GM21367 (cell line): Measurements from ENCODE around the gene DNASE2B.
"Not testable (repeated sequence)": the region's sequence is repeated elsewhere in the genome, so short reads cannot be mapped to it uniquely, and the experiment has no call there.

Experiments
- ATAC-seq: cut with Tn5 transposase; IDR thresholded peaks from one replicate; pipeline ENCODE4 v1.9.1; 2021; ENCODE audit not compliant: unreplicated experiment

DNASE2B gene

DNA sequence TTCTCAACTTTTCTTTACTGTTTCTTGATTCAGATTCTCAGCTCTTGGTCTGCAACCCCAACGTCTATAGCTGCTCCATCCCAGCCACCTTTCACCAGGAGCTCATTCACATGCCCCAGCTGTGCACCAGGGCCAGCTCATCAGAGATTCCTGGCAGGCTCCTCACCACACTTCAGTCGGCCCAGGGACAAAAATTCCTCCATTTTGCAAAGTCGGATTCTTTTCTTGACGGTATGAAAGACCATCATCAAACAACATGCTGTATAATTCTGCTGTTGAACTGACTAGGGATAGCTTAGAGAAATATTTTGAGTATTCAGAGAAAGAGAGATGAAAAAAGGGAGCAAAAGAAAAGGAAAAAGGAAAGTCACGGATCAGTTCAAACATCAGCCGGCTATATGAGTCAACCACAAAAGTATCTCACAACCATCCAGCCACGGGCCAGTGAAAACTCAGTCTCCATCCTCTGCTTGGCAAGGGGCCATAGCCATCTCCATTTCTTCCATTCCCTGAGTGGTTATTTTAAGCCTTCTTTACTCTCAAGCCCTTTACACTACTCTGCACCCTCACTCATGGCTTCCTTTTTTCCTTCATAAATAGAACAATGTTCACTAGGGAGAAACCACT is 14.1 kb downstream of the DNASE2B start:
- ATAC-seq = no peak

GRCh38 chr1:84415396-84415795 is 17.1 kb downstream of the DNASE2B start:
- no peak for ATAC-seq

DNA sequence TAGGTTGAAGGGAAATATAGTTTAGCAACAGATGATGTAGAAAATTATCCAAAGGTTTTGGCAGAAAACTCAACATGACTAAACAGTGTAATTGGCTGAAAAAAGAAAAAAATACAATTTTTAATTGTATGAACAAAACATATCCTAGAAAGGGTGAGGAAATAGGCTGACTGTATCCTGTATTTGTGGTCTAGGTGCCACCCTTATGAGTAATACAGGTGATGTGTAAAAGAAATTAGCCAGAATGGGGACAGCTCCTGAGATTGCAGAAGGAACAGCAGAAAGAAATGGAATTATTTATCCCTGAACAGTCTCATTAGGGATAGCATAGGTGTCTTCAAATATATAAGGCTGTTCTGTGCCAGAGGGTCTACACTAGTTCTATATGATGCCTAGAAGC is 24.6 kb downstream of the DNASE2B start:
- ATAC-seq = no peak

- no peak for ATAC-seq
Measured at GRCh38 chr1:84424513-84425149, 26.3 kb downstream of the DNASE2B start.

GRCh38 chr1:84425150-84425896 is 27.0 kb downstream of the DNASE2B start:
- no peak for ATAC-seq

DNA sequence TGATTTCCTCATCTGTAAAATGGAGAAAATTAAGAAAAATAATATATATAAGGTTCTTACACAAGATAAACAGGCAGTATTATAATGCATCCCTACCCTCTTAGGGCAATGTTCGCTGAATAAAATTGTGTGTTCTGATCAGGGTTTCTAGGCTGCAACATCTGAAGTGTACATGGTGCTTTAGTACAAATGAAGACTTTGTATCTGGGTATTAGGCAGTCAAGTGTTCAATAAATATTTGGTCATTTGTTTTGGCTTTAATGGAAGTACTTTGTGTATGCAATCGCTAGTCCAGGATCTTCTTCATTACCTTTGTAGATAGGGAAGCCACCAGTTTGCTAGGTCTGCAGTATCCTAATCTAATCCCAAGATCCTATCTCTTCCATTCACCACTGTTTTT is 28.1 kb downstream of the DNASE2B start:
- ATAC-seq = no peak

DNA sequence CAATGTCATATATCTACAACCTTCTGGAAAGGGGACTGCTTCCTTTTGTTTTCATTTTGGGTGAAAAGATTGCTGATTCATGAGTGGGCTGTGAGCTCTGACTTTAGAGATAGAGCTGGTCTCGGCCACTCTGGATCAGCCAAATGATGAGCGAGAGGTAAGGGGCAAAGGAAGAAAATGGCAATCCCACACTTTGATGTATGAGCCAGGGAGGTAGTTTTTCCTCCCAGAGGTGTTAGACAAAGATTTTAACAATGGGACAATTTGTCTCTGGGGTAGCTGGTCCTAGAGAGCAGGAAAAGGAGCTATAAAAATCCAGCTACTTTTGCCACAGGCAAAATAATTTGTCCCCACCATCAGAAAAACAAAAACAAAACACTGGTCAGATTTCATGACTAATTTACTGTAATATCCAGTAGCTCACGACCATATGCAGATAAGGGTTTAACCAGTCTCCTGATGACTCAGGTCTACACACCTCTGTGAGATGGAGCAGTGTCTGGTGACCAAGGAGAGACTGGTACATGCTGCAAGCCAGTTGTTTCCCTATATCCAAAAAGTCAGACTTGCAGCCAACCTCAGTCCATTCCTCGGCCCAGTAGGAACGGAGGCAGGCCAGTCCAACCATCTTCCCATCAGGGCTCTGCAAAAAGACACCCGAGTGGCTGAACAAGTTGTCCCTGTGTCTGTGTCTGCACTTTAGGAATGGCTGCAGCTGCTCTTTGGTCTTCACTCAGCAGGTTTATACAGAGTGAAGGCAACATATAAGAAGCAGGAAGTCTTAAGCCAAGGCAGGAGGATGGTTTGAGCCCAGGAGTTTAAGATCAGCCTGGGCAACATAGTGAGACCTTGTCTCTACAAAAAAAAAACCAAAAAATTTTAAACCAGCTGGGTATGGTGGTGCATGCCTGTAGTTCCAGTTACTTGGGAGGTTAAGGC is 29.2 kb downstream of the DNASE2B start:
- no peak for ATAC-seq

GRCh38 chr1:84428235-84428634 is 30.0 kb downstream of the DNASE2B start:
- no peak for ATAC-seq

DNA sequence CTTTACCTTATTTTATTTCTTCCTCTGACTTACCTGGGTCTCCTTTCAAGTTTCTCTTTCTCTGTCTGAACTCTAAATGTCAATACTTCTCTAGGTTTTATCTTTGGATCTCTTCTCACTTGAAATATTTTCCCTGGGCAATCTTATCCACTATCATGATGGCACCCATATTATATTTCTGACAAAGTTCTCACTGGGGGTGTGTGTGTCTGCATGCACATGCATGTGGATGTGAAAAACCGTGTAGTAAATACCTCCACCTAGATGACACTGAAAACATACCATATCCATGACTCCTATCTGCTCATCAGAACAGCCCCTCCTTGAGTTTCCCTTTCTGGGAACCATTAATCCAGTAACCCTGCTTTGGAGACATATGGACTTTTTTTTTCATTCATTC is 30.9 kb downstream of the DNASE2B start:
- no peak for ATAC-seq

- no peak for ATAC-seq
Measured at GRCh38 chr1:84430546-84430945, 32.3 kb downstream of the DNASE2B start.

DNA sequence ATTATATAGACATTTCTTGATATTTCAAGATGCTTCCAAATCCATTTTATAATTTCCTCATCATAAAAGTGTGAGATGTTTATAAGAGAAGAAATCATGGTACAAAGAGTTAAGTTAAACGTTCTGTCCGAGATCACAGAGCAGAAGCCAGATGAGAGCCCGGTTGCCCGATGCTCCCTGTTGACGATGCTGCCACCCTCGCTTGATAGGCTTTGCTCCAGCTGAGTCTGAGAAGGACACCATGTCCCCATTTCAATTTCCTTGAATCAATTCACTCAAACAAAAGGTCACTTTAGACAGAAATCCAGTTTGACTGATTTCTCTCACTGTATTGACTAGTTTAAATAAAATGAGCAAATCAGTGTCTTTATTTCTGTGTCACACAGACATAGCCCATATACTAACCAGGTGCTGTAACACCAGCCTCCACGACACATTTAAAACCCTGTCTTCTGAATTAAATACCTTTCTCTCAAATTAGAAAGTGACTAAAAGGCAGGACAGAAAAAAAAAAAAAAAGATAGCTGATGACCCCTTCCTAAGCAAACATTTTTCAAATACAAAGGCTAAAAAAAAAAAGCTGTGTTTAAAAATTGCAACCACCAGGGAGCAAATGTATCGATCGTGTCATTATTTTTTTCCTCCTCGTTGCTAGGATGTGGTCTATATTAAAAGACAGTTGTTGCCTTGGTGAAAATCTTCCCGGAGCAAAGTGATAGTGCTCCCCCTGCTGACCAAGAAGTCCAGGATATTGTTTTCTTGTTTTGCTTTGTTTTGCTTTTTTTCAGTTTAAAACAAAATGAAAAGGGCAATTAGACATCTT is 35.2 kb downstream of the DNASE2B start:
- ATAC-seq = peak; percentile 53

DNA sequence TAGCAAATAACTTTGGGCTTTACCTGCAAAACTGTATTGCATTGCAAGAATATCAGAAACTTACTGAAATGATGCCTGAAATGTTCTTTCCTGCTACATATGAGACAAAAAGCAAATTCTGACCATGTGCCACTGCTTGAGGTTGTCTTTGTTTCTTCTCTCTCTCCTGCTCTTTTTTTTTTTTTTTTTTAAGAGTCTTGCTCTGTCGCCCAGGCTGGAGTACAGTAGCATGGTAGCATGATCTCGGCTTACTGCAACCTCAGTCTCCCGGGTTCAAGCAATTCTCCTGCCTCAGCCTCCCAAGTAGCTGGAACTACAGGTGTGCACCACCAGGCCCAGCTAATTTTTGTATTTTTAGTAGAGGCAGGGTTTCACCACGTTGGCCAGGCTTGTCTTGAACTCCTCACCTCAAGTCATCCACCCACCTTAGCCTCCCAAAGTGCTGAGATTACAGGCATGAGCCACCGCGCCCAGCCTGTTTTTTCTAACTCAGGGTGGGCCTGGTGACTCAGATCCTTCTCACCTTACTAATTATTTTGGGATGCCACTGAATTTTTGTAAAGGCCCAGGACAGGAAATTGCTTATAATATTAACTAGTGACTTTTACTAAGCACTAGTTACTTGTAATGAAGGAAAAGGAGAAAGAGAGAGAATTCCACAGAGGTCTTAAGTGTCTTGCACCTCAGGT is 35.9 kb downstream of the DNASE2B start:
- no peak for ATAC-seq

- ATAC-seq = no peak
Measured at GRCh38 chr1:84434801-84435549, 36.7 kb downstream of the DNASE2B start.

GRCh38 chr1:84436876-84437655 is 38.8 kb downstream of the DNASE2B start:
- peak; percentile 35 for ATAC-seq

DNA sequence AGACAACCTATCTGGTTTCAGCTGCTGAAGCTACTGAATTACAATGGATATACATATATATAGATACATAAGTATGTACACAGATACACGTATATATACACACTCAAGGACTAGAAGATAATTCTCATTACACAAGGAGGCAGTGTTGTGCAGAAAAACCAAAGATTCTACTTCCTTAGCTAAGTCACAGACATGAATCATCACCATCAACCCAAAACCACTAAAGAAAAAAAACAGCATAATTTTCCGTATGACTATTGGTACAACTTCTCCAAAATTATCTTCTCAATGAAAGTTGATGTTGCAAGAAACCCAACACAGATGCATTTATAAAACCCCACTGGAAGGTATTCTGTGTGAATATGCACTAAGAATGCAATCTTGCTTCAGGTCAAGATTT is 44.0 kb downstream of the DNASE2B start:
- peak; percentile 94 for ATAC-seq

DNA sequence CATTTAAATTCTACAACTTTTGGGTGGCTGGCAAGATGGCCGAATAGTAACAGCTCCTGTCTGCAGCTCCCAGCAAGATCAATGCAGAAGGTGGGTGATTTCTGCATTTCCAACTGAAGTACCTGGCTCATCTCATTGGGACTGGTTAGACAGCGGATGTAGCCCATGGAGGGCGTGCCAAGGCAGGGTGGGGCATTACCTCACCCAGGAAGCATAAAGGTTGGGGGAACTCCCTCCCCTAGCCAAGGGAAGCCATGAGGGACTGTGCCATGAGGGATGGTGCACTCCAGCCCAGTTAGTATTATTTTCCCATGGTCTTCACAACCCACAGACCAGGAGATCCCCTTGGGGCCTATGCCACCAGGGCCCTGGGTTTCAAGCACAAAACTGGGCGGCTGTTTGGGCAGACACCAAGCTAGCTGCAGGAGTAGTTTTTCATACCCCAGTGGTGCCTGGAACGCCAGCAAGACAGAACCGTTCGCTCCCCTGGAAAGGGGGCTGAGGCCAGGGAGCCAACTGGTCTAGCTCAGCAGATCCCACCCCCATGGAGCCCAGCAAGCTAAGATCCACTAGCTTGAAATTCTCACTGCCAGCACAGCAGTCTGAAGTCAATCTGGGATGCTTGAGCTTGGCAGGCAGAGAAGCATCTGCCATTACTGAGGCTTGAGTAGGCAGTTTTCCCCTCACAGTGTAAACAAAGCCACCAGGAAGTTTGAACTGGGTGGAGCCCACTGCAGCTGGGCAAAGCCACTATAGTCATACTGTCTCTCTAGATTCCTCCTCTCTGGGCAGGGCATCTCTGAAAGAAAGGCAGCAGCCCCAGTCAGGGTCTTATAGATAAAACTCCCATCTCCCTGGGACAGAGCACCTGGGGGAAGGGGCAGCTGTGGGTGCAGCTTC is 44.7 kb downstream of the DNASE2B start:
- ATAC-seq = not testable (repeated sequence)

DNA sequence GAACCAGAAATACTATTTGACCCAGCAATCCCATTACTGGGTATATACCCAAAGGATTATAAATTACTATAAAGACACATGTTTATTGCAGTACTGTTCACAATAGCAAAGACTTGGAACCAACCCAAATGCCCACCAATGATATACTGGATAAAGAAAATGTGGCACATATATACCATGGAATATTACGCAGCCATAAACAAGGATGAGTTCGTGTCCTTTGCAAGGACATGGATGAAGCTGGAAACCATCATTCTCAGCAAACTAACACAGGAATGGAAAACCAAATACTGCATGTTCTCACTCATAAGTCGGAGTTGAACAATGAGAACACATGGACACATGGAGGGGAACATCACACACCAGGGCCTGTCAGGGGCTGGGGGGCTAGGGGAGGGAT is 50.4 kb downstream of the DNASE2B start:
- not testable (repeated sequence) for ATAC-seq
